Measurements from ENCODE around the gene BICRAL. TPM values are rescaled to one million over a fixed set of nuclear protein-coding genes. Genes with fewer than 3 reads are reported as not detected.

Gene BICRAL
- total RNA-seq, 1 donor from 2014 or later = 26.1 TPM

Other genes starting within 250 kb of the BICRAL start
- gene UBR2, start 218.0 kb upstream of the BICRAL start, total RNA-seq = 32.0 and 33.9 TPM in 2 replicates
- not detected in 2 replicates for gene PRPH2, start 59.5 kb upstream of the BICRAL start, total RNA-seq
- 35.0 TPM in 2 replicates for gene TBCC, start 35.9 kb upstream of the BICRAL start, total RNA-seq
- 96.8 and 102 TPM in 2 replicates for gene RPL7L1, start 97.6 kb downstream of the BICRAL start, total RNA-seq
- gene PTCRA, start 134.0 kb downstream of the BICRAL start, total RNA-seq = not detected in 2 replicates
- gene CNPY3, start 147.4 kb downstream of the BICRAL start, total RNA-seq = 44.9 and 48.2 TPM in 2 replicates
- 0.71 and 1.3 TPM in 2 replicates for gene GNMT, start 178.7 kb downstream of the BICRAL start, total RNA-seq
- gene PEX6, start 197.1 kb downstream of the BICRAL start, total RNA-seq = 24.0 and 24.2 TPM in 2 replicates
- gene PPP2R5D, start 202.5 kb downstream of the BICRAL start, total RNA-seq = 58.3 and 59.4 TPM in 2 replicates
- 56.0 and 57.1 TPM in 2 replicates for gene MEA1, start 231.9 kb downstream of the BICRAL start, total RNA-seq
- 62.5 and 67.0 TPM in 2 replicates for gene KLHDC3, start 232.2 kb downstream of the BICRAL start, total RNA-seq
- gene RRP36, start 239.6 kb downstream of the BICRAL start, total RNA-seq = 78.1 and 81.4 TPM in 2 replicates